Right renal pelvis (tissue), 4 donors: Measurements from ENCODE around the gene RELCH. TPM values are rescaled to one million over a fixed set of nuclear protein-coding genes. Genes with fewer than 3 reads are reported as not detected.
A peak's percentile ranks its signal among the peaks of the same experiment; 100 is the strongest.

Experiments
- DNase-seq, 4 donors: peaks; one replicate each; pipeline ENCODE4 v3.0.0-alpha.2; 2013; ENCODE audit warnings: low read depth in 4 of 4, low spot score in 3 of 4, missing footprints in 1 of 4
- polyA plus RNA-seq, 4 donors: library from polyadenylated mRNA; unstranded; fragments of 120-200 nt; gene quantifications; one replicate each; pipeline ENCODE4 v1.2.1, GENCODE V29; 2013; ENCODE audit not compliant: insufficient read length in 4 of 4

RELCH gene
- polyA plus RNA-seq, 4 donors = 31.8 to 41.2 (median 37.4) TPM

DNA sequence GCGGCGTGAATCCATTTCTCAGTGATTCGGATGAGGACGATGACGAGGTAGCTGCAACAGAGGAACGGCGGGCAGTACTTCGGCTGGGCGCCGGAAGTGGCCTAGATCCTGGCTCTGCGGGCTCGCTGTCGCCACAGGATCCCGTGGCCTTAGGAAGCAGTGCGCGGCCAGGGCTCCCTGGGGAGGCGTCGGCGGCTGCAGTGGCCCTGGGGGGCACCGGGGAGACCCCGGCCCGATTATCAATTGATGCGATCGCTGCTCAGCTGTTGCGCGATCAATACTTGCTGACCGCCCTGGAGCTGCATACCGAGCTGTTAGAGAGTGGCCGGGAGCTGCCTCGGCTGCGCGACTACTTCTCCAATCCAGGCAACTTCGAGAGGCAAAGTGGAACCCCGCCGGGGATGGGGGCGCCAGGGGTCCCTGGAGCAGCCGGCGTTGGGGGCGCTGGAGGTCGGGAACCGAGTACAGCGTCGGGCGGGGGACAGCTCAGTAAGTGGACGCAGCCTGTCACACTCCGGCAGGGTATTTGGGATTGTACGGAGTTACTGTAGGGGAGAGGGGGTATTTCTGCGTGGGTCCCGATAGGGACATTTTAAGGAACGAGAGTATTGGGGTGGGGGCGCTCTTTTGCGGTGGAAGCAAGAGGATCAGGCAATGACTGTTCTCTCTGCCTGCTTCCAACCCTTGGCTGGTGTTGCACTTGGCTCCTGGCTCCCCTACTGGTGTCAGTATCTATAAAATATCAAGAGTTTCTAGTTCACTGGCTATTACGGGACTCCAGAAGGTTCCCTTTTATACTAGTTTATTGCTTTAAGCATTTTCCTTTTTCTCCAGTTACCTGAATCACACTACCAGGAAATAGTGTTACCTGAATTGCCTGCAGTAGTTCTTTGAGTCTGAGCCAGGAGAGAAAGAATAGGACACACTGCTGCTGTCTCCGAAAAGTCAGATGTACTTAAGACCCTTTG is 772 bp downstream of the RELCH start:
- peak in 1 of 4 donors; percentile 4 for DNase-seq

GRCh38 chr18:62189208-62189607 is 2.2 kb downstream of the RELCH start:
- no peak for DNase-seq

GRCh38 chr18:62196079-62196478 is 9.0 kb downstream of the RELCH start:
- DNase-seq = no peak

DNA sequence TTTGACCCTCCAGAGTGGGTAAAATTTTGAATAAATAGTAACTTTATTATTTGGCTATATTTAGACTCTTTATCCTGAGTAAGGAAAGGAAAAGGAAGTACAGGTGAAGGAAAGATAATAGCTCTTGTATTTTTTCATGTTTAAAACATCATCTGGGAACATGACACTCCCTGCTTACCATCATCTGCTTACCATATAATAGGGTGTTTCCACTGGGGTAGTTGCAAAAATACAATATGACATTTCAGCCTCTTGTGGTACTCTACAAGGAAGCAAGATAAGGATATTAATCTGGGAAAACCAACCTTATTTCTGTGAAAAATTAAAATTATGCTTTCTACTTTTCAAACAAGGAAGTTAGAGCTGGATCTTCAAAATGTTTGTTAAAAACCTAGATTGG is 9.9 kb downstream of the RELCH start:
- DNase-seq = no peak

DNA sequence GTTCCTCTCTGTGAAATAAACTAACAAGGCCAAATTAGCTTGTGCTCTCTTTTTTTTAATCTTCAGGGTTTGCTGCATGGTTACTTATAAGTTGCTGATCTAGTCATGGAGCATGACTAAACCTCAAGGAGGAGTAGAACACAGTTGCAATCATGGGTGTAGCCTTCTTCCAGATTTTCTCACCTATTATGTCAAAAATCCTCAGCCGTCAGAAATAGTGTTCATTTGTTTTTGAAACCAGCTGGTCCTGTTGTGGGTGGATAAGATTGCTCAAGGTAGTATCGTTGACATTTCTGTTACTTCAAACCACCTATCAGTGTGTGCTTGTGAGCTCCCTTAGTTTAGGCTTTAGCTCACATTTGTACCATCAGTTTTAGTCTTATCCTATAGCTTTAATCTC is 11.2 kb downstream of the RELCH start:
- no peak for DNase-seq

DNA sequence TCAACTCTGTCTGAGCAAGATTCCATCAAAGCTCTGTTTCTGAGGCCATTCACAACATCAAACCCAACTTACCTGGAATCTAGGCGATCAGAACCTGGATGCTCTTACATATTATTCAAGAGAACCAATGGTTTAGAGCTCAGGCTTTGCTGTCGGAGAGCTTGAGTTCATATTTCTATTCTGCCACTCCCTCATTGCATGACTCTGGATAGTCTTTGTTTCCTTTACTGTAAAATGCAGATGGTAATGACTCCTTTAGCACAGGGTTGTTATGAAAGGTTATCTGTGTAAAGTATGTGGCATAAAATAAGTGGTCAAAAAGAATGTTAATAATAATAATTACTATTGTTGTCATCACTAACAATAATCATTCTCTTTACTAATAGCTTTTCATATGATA is 12.6 kb downstream of the RELCH start:
- no peak for DNase-seq

DNA sequence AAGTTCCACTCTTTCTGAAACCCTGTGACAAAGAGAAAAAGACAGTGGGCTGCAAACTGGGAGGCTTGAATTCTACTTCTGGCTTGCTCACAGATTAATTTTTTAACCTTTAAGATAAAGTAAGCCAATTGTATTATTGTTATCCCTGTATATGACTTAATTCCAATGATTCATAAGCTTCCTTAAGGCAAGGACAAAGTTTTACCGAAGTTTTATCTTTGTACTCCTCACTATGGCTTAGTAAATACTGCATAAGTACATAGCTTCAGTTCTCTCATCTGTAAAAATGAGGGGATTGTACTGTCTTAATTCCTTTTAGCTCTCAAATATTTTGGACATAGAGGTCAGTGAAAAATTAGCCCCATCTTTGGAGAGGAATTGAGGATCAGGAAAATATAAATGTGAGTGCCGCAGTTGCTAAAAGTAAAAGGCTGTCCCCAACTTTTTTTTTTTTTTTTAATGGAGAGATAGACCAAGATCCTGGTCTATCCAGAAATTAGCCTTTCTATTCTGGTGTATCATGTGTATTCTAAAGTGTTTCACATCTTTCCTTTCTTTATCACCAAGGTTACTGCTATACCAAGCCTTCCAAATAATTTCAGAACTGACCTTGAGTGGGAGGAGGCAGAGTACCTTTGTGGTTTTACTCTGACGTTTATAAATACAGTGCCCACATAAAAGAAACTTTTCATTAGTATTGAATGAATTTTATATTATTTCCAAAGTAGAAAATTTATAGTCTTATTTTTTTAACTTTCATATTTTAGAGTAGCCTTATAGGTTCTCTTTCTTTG is 13.3 kb downstream of the RELCH start:
- no peak for DNase-seq

- DNase-seq = no peak
Measured at GRCh38 chr18:62201870-62202269, 14.8 kb downstream of the RELCH start.

GRCh38 chr18:62205824-62206223 is 18.8 kb downstream of the RELCH start:
- DNase-seq = no peak

- DNase-seq = no peak
Measured at GRCh38 chr18:62206593-62206992, 19.5 kb downstream of the RELCH start.

DNA sequence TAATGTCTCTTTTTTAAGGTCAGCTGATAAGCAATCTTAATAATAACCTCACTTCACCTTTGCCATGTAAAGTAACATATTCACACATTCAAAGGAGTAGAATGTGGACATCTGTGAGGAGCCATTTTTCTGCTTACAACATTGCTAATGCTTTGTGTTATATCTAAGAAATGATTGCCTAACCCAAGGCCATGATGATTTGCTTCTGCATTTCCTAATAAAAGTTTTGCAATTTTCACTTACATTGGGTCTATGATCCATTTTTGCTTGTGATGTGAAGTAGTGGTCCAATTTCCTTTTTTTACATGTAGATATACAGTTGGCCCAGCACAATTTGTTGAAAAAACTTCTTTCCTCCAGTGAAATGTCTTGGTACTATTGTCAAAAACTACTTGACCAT is 22.0 kb downstream of the RELCH start:
- DNase-seq = no peak

DNA sequence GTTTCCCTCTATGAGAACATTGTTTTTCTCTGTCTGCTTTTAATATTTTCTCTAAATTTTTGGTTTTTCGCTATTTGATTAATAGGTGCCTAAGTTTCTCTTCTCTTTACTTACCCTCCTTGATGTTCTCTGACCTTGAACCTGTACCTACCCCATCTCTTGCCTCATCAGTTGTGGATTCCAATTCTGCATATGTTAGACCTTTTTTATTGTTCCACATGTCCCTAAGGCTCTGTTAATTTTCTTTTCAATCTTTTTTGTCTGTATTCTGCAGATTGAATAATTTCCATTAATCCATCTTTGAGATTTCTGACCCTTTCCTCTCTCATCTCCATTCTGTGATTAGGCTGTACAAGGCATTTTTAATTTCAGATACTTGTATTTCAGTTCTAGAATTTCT is 23.1 kb downstream of the RELCH start:
- no peak for DNase-seq

DNA sequence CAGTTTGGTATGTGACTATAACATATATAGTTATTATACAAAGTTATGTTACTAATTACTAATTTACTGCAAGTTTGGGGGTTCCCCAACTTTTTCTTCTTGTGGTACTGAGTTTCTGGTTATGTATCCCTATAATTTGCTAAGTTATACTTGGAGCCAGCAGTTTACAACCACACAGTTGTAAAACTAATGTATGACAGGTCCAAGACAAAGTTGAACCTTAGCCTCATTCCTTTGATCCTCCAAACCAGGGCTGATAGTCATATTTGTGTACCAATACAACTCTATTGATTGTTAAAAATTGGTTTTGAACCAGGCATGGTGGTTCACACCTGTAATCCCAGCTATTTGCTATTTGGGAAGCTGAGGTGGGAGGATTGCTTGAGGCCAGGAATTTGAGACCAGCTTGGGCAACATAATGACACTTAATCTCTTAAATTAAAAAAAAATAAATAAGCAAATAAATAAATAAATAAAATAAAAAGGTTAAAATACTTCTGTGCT is 24.3 kb downstream of the RELCH start:
- no peak for DNase-seq

- DNase-seq = no peak
Measured at GRCh38 chr18:62214790-62215189, 27.7 kb downstream of the RELCH start.

- no peak for DNase-seq
Measured at GRCh38 chr18:62224229-62224628, 37.2 kb downstream of the RELCH start.

GRCh38 chr18:62226047-62226446 is 39.0 kb downstream of the RELCH start:
- no peak for DNase-seq

- no peak for DNase-seq
Measured at GRCh38 chr18:62236252-62236651, 49.2 kb downstream of the RELCH start.

DNA sequence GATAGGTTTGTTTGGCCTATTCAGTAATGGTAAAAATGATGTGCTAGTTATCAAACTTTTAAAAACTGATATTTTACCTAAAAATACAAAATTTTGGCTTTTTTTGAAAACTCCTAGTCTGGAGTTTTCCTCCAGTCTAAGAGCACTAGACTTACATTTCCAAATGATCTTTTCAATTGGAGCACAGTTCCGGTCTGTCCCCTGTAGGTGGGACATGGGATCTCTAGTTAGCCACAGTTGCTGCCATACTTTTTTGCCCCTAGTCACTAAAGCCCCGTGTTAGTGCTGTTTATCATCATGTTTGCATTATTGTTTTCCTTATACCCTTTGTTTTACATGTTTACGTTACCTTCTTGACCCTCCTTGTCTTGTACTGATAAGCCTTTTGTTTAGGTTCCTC is 52.4 kb downstream of the RELCH start:
- no peak for DNase-seq

- no peak for DNase-seq
Measured at GRCh38 chr18:62242955-62243354, 55.9 kb downstream of the RELCH start.

GRCh38 chr18:62245177-62245576 is 58.1 kb downstream of the RELCH start:
- DNase-seq = no peak

- DNase-seq = no peak
Measured at GRCh38 chr18:62245699-62246098, 58.6 kb downstream of the RELCH start.
